ENCODE data around the gene PGLYRP4. TPM values are rescaled to one million over a fixed set of nuclear protein-coding genes. Genes with fewer than 3 reads are reported as not detected.

Gene PGLYRP4
- total RNA-seq, 1 experiment from 2014 or later, result 0.38 TPM

GRCh38 chr1:153355445-153356071, 6.9 kb upstream of the PGLYRP4 start:
- no peak overlapping the region for H3K27ac Mint-ChIP-seq (ENCODE audit: unreplicated experiment)
- TF ChIP-seq CTCF (IDR thresholded peaks at IDR 0.05; ENCODE audit: unreplicated experiment), result peak; percentile 54
- H3K4me3 Mint-ChIP-seq (ENCODE audit: low read depth, unreplicated experiment), result no peak overlapping the region
- H3K36me3 Mint-ChIP-seq (ENCODE audit: insufficient read depth, unreplicated experiment), result no peaks in the 10 kb centered on the region
- CTCF ChIA-PET, result interaction anchor here (0.7 to 4.7 kb wide), 3 partner anchors 9 to 217 kb away, joined by 3 to 58 read pairs (median 3); no protein-coding TSS in a partner anchor
- intact Hi-C loops (cut with micrococcal nuclease; ENCODE audit: unreplicated experiment), result loop anchor here (10.0 kb wide), 1 partner anchor 629 kb away; the partner anchor contains the start of gene RAB13
- peaks cover 36% of the 10 kb centered on the region for H3K27me3 Mint-ChIP-seq (ENCODE audit: unreplicated experiment)
- DNase-seq, result peak; percentile 76
- peaks cover 34% of the 10 kb centered on the region for H3K4me1 Mint-ChIP-seq (ENCODE audit: low read depth, unreplicated experiment)
- H3K9me3 Mint-ChIP-seq (ENCODE audit: low read depth, unreplicated experiment), result no peaks in the 10 kb centered on the region
- no TSS peak for BruUV-seq (replicated peaks)

- Mint-ChIP-seq H3K27me3 (ENCODE audit: unreplicated experiment) (peaks cover 43% of the 10 kb centered on the region), H3K36me3 (ENCODE audit: insufficient read depth, unreplicated experiment) (no peaks in the 10 kb centered on the region), H3K27ac (ENCODE audit: unreplicated experiment) (no peak overlapping the region), H3K4me1 (ENCODE audit: low read depth, unreplicated experiment) (peaks cover 34% of the 10 kb centered on the region), H3K4me3 (ENCODE audit: low read depth, unreplicated experiment) (no peak overlapping the region), H3K9me3 (ENCODE audit: low read depth, unreplicated experiment) (no peaks in the 10 kb centered on the region)
- no peak for DNase-seq
- CTCF ChIA-PET, result interaction anchor here (0.7 to 4.7 kb wide), 4 partner anchors 8 to 218 kb away, joined by 3 to 58 read pairs (median 4); partner anchors contain the start of gene S100A12
- TF ChIP-seq CTCF (IDR thresholded peaks at IDR 0.05; ENCODE audit: unreplicated experiment), result no peak
- BruUV-seq (replicated peaks), result no TSS peak
- intact Hi-C loops (cut with micrococcal nuclease; ENCODE audit: unreplicated experiment), result loop anchor here (5.0 to 10.0 kb wide), 2 partner anchors 213 to 630 kb away; partner anchors contain the start of genes RAB13 and S100A2
These were observed 6.0 kb upstream of the PGLYRP4 start for GRCh38 chr1:153354515-153355193.

- no TSS peak for BruUV-seq (replicated peaks)
- DNase-seq, result peak; percentile 56
- Mint-ChIP-seq H3K36me3 (ENCODE audit: insufficient read depth, unreplicated experiment) (no peaks in the 10 kb centered on the region), H3K4me1 (ENCODE audit: low read depth, unreplicated experiment) (peaks cover 34% of the 10 kb centered on the region), H3K27ac (ENCODE audit: unreplicated experiment) (no peak overlapping the region), H3K9me3 (ENCODE audit: low read depth, unreplicated experiment) (no peaks in the 10 kb centered on the region), H3K27me3 (ENCODE audit: unreplicated experiment) (peaks cover 56% of the 10 kb centered on the region), H3K4me3 (ENCODE audit: low read depth, unreplicated experiment) (no peak overlapping the region)
- CTCF ChIA-PET, result interaction anchor here (0.8 to 4.7 kb wide), 7 partner anchors 10 to 141 kb away, joined by 4 to 58 read pairs (median 4); partner anchors contain the start of gene S100A12
- intact Hi-C loops (cut with micrococcal nuclease; ENCODE audit: unreplicated experiment), result loop anchor here (1.0 to 10.0 kb wide), 3 partner anchors 51 to 631 kb away; partner anchors contain the start of genes RAB13 and S100A2
- TF ChIP-seq CTCF (IDR thresholded peaks at IDR 0.05; ENCODE audit: unreplicated experiment), result peak; percentile 52
These were observed 4.7 kb upstream of the PGLYRP4 start for GRCh38 chr1:153353226-153353947.

- peak; percentile 93 for TF ChIP-seq CTCF (IDR thresholded peaks at IDR 0.05; ENCODE audit: unreplicated experiment)
- CTCF ChIA-PET, result interaction anchor here (0.9 to 4.7 kb wide), 4 partner anchors 9 to 142 kb away, joined by 4 to 58 read pairs (median 6); no protein-coding TSS in a partner anchor
- intact Hi-C loops (cut with micrococcal nuclease; ENCODE audit: unreplicated experiment), result loop anchor here (1.0 to 10.0 kb wide), 3 partner anchors 143 to 632 kb away; partner anchors contain the start of genes RAB13 and S100A2
- Mint-ChIP-seq H3K36me3 (ENCODE audit: insufficient read depth, unreplicated experiment) (no peaks in the 10 kb centered on the region), H3K4me3 (ENCODE audit: low read depth, unreplicated experiment) (no peak overlapping the region), H3K4me1 (ENCODE audit: low read depth, unreplicated experiment) (peaks cover 26% of the 10 kb centered on the region), H3K27me3 (ENCODE audit: unreplicated experiment) (peaks cover 65% of the 10 kb centered on the region), H3K27ac (ENCODE audit: unreplicated experiment) (no peak overlapping the region), H3K9me3 (ENCODE audit: low read depth, unreplicated experiment) (no peaks in the 10 kb centered on the region)
- BruUV-seq (replicated peaks), result no TSS peak
- DNase-seq, result peak; percentile 73
These were observed 3.9 kb upstream of the PGLYRP4 start for GRCh38 chr1:153352523-153352922.
